Trophoblast cell (in vitro differentiated cells and primary cell): Measurements from ENCODE around the gene SLC35E2B.

ENCODE experiments used
- DNase-seq, 2 donors: peaks; one replicate each; pipeline ENCODE4 v3.0.0-alpha.2; 2016
- H2AFZ ChIP-seq: 2 replicates; pipeline ENCODE4 v1.6.1; 2013; ENCODE audit warnings: low read length, moderate library complexity, mild to moderate bottlenecking; ENCODE audit not compliant: insufficient read depth, poor library complexity
- H2AK5ac ChIP-seq: 2 replicates; pipeline ENCODE4 v1.6.1; 2013; ENCODE audit warnings: mild to moderate bottlenecking, low read length
- H2BK120ac ChIP-seq: 2 replicates; pipeline ENCODE4 v1.6.1; 2013; ENCODE audit warnings: low read length, mild to moderate bottlenecking, moderate library complexity; ENCODE audit not compliant: insufficient read depth, poor library complexity
- H2BK12ac ChIP-seq: 2 replicates; pipeline ENCODE4 v1.6.1; 2013; ENCODE audit warnings: mild to moderate bottlenecking, low read length, moderate library complexity
- H2BK5ac ChIP-seq: 2 replicates; pipeline ENCODE4 v1.6.1; 2013; ENCODE audit warnings: low read length, low read depth, moderate library complexity, mild to moderate bottlenecking; ENCODE audit not compliant: poor library complexity
- H3K14ac ChIP-seq: 2 replicates; pipeline ENCODE4 v1.6.1; 2013; ENCODE audit warnings: mild to moderate bottlenecking, low read length
- H3K18ac ChIP-seq: 2 replicates; pipeline ENCODE4 v1.6.1; 2013; ENCODE audit warnings: mild to moderate bottlenecking, low read length
- H3K23ac ChIP-seq: 2 replicates; pipeline ENCODE4 v1.6.1; 2013; ENCODE audit warnings: low read length
- H3K27ac ChIP-seq: 2 replicates; pipeline ENCODE4 v1.5.1; 2013; ENCODE audit warnings: low read depth, mild to moderate bottlenecking, inconsistent platforms, low read length, moderate library complexity
- H3K27me3 ChIP-seq: 2 replicates; pipeline ENCODE4 v1.6.1; 2013; ENCODE audit warnings: inconsistent platforms, mild to moderate bottlenecking, low read length, moderate library complexity; ENCODE audit not compliant: insufficient read depth
- H3K36me3 ChIP-seq, 2 experiments: 1 replicate in 1 of 2; 2 replicates in 1 of 2; pipeline ENCODE4 v1.6.1; 2013; ENCODE audit warnings: low read length in 2 of 2, mild to moderate bottlenecking in 2 of 2, moderate library complexity in 1 of 2; ENCODE audit not compliant: insufficient read depth in 2 of 2, control insufficient read depth in 1 of 2
- H3K4ac ChIP-seq: 2 replicates; pipeline ENCODE4 v1.6.1; 2013; ENCODE audit warnings: low read depth, mild to moderate bottlenecking, low read length, moderate library complexity
- H3K4me1 ChIP-seq, 2 experiments: 1 replicate in 1 of 2; 2 replicates in 1 of 2; pipeline ENCODE4 v1.6.1; 2013; ENCODE audit warnings: low read length in 2 of 2, mild to moderate bottlenecking in 2 of 2, moderate library complexity in 1 of 2; ENCODE audit not compliant: insufficient read depth in 2 of 2, control insufficient read depth in 1 of 2
- H3K4me2 ChIP-seq: 2 replicates; pipeline ENCODE4 v1.6.1; 2013; ENCODE audit warnings: inconsistent platforms, mild to moderate bottlenecking, low read length, moderate library complexity
- H3K4me3 ChIP-seq: 2 replicates; pipeline ENCODE4 v1.5.1; 2013; ENCODE audit warnings: mild to moderate bottlenecking, low read depth, low read length, inconsistent platforms
- H3K79me1 ChIP-seq: one replicate; pipeline ENCODE4 v1.6.1; 2013; ENCODE audit warnings: low read length
- H3K79me2 ChIP-seq: 2 replicates; pipeline ENCODE4 v1.6.1; 2013; ENCODE audit warnings: low read length, mild to moderate bottlenecking; ENCODE audit not compliant: control insufficient read depth, insufficient read depth, poor library complexity
- H3K9ac ChIP-seq: 2 replicates; pipeline ENCODE4 v1.6.1; 2013; ENCODE audit warnings: mild to moderate bottlenecking, low read length
- H3K9me3 ChIP-seq: 2 replicates; pipeline ENCODE4 v1.6.1; 2013; ENCODE audit warnings: low read depth, mild to moderate bottlenecking, control low read depth, inconsistent platforms, low read length; ENCODE audit not compliant: insufficient read depth
- H4K12ac ChIP-seq: 2 replicates; pipeline ENCODE4 v1.6.1; 2013; ENCODE audit warnings: low read depth, mild to moderate bottlenecking, low read length, moderate library complexity
- H4K8ac ChIP-seq: 2 replicates; pipeline ENCODE4 v1.6.1; 2013; ENCODE audit warnings: low read depth, mild to moderate bottlenecking, low read length, moderate library complexity
- H4K91ac ChIP-seq: one replicate; pipeline ENCODE4 v1.6.1; 2013; ENCODE audit warnings: low read depth, mild to moderate bottlenecking, low read length, moderate library complexity
- WGBS: extraction: QIAGEN DNeasy Blood & Tissue Kit; methylation state at CpG from one replicate; pipeline ENCODE4 v1.1.7; 2013; ENCODE audit warnings: missing lambda C conversion rate; ENCODE audit not compliant: insufficient read length, insufficient coverage; ENCODE audit errors: extremely low coverage; 5-methylcytosine and 5-hydroxymethylcytosine counted together

Gene SLC35E2B

DNA sequence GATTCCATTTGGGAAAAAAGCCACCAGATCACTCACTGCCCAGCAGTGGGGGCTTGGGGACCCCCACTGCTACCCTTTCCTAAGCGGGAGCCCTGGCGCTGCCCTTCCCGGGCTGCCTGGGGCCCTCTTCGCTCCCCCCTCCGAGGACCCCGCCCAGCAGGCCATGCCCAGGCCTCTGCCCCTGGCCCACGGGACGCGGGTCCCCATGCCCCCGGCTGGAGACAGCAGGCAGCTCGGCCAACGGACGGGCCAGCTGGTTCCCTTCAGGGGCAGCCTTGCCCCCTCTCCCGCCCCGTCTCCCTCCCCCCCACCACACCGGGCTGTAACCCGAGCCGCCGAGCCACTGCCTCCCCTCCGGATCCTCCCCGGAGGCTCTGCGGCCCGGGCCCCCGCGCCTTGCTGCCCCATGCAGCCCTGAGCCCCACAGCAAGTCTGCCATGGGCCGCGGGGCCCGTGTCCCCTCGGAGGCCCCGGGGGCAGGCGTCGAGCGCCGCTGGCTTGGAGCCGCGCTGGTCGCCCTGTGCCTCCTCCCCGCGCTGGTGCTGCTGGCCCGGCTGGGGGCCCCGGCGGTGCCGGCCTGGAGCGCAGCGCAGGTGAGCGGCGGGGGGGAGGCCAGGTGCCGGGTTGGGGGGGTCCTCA, 60.7 kb downstream of the SLC35E2B start, which contains the start of gene MMP23B:
TSS of gene MMP23B (plus strand) at position 392 of the 639 bp plus-strand sequence. CDS start at position 438, 46 bp downstream.
- no peak within 1 kb of the TSS for H2BK120ac ChIP-seq
- WGBS = no CpG with 5 or more reads among the region's 48 CpGs
- H3K9me3 ChIP-seq = peaks cover 10% of the 10 kb centered on the region
- H3K14ac ChIP-seq = peak within 1 kb of the TSS; percentile 44
- no peak within 1 kb of the TSS for H2BK12ac ChIP-seq
- H3K4me3 ChIP-seq = peak within 1 kb of the TSS; percentile 59
- H2AK5ac ChIP-seq = no peak within 1 kb of the TSS
- no peak within 1 kb of the TSS for H2BK5ac ChIP-seq
- peak within 1 kb of the TSS; percentile 56 for H3K4me2 ChIP-seq
- H4K91ac ChIP-seq = peak within 1 kb of the TSS; percentile 70
- no peak within 1 kb of the TSS for H3K18ac ChIP-seq
- H3K27me3 ChIP-seq = peaks cover 26% of the 10 kb centered on the region
- H4K8ac ChIP-seq = peak within 1 kb of the TSS; percentile 62
- no peak within 1 kb of the TSS for H3K27ac ChIP-seq
- H3K79me1 ChIP-seq = peaks cover 4% of the 10 kb centered on the region
- no peak within 1 kb of the TSS for H4K12ac ChIP-seq
- no peak within 1 kb of the TSS for H3K23ac ChIP-seq
- peak within 1 kb of the TSS; percentile 17 for H2AFZ ChIP-seq
- DNase-seq = no peak
- peaks cover 4 to 14% of the 10 kb centered on the region in 2 experiments for H3K4me1 ChIP-seq
- H3K79me2 ChIP-seq = no peaks in the 10 kb centered on the region
- no peak within 1 kb of the TSS for H3K9ac ChIP-seq
- H3K36me3 ChIP-seq = peaks cover 20 to 27% of the 10 kb centered on the region in 2 experiments
- peak within 1 kb of the TSS; percentile 65 for H3K4ac ChIP-seq

- H2BK12ac ChIP-seq = no peak overlapping the region
- no peak overlapping the region for H2BK120ac ChIP-seq
- H3K4ac ChIP-seq = no peak overlapping the region
- no peak overlapping the region for H3K9ac ChIP-seq
- peaks cover 10% of the 10 kb centered on the region for H3K9me3 ChIP-seq
- no peak overlapping the region for H3K18ac ChIP-seq
- peaks cover 26% of the 10 kb centered on the region for H3K27me3 ChIP-seq
- peaks cover 4 to 14% of the 10 kb centered on the region in 2 experiments for H3K4me1 ChIP-seq
- no CpG with 5 or more reads among the region's 79 CpGs for WGBS
- no peak overlapping the region for H2BK5ac ChIP-seq
- H3K79me2 ChIP-seq = no peaks in the 10 kb centered on the region
- no peak overlapping the region for H4K12ac ChIP-seq
- H3K4me3 ChIP-seq = no peak overlapping the region
- peaks cover 4% of the 10 kb centered on the region for H3K79me1 ChIP-seq
- H3K36me3 ChIP-seq = peaks cover 16 to 22% of the 10 kb centered on the region in 2 experiments
- H2AFZ ChIP-seq = no peak overlapping the region
- DNase-seq = no peak
- H4K91ac ChIP-seq = peak overlapping the region; percentile 70
- no peak overlapping the region for H4K8ac ChIP-seq
- H3K4me2 ChIP-seq = peak overlapping the region; percentile 56
- H3K27ac ChIP-seq = no peak overlapping the region
- no peak overlapping the region for H3K23ac ChIP-seq
- no peak overlapping the region for H2AK5ac ChIP-seq
- no peak overlapping the region for H3K14ac ChIP-seq
These were observed 61.4 kb downstream of the SLC35E2B start for GRCh38 chr1:1630965-1631781.

GRCh38 chr1:1630191-1630964, 62.2 kb downstream of the SLC35E2B start:
- H4K91ac ChIP-seq = no peak overlapping the region
- peaks cover 4 to 14% of the 10 kb centered on the region in 2 experiments for H3K4me1 ChIP-seq
- H3K23ac ChIP-seq = no peak overlapping the region
- no peak overlapping the region for H3K4me3 ChIP-seq
- no peak overlapping the region for H3K9ac ChIP-seq
- peaks cover 4% of the 10 kb centered on the region for H3K79me1 ChIP-seq
- H3K27me3 ChIP-seq = peaks cover 26% of the 10 kb centered on the region
- H3K79me2 ChIP-seq = no peaks in the 10 kb centered on the region
- no peak overlapping the region for H2AFZ ChIP-seq
- DNase-seq = peak; percentile 84 to 87
- no peak overlapping the region for H2BK12ac ChIP-seq
- H3K9me3 ChIP-seq = peaks cover 10% of the 10 kb centered on the region
- H3K36me3 ChIP-seq = peaks cover 16 to 22% of the 10 kb centered on the region in 2 experiments
- H2BK5ac ChIP-seq = no peak overlapping the region
- H3K27ac ChIP-seq = no peak overlapping the region
- no peak overlapping the region for H2AK5ac ChIP-seq
- H2BK120ac ChIP-seq = no peak overlapping the region
- no CpG with 5 or more reads among the region's 81 CpGs for whole genome bisulfite sequencing
- no peak overlapping the region for H4K12ac ChIP-seq
- no peak overlapping the region for H3K4me2 ChIP-seq
- no peak overlapping the region for H3K18ac ChIP-seq
- H4K8ac ChIP-seq = no peak overlapping the region
- no peak overlapping the region for H3K14ac ChIP-seq
- no peak overlapping the region for H3K4ac ChIP-seq

DNA sequence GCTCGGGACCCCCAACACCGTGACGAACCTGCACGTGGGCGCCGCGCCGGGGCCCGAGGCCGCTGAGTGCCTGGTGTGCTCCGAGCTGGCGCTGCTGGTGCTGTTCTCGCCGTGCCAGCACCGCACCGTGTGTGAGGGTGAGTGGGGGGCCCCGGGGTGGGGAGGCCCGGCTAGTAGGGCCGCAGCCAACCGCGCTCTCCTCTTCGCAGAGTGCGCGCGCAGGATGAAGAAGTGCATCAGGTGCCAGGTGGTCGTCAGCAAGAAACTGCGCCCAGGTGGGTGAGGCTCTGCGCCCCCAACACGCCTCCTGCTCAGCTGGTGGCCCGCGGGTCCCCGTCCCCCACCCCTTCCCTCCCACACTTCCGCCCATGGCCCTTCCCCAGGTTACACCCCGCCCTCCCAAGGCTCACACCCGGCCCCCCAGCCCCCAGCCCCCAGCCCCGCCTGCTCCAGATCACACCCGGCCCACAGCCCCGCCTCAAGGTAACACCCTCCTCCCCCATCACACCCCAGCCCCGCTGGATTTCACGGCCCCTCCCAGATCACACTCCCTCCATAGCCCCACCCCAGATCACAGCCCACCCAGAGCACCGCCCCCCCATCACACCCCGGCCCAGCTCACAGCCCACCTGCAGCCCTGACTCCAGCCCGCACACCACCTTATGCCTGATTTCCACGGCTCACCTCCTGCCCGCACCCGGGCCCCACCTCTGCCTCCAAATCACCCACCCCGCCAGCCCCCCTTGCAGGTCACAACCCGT, 63.0 kb downstream of the SLC35E2B start:
- WGBS = no CpG with 5 or more reads among the region's 48 CpGs
- H2BK120ac ChIP-seq = no peak overlapping the region
- no peak overlapping the region for H3K23ac ChIP-seq
- H2BK5ac ChIP-seq = no peak overlapping the region
- no peak overlapping the region for H3K4ac ChIP-seq
- no peak overlapping the region for H2AK5ac ChIP-seq
- H4K91ac ChIP-seq = no peak overlapping the region
- H4K12ac ChIP-seq = no peak overlapping the region
- no peak overlapping the region for H2AFZ ChIP-seq
- DNase-seq = no peak
- H3K79me2 ChIP-seq = no peaks in the 10 kb centered on the region
- H3K79me1 ChIP-seq = peaks cover 4% of the 10 kb centered on the region
- no peak overlapping the region for H3K9ac ChIP-seq
- H3K4me2 ChIP-seq = no peak overlapping the region
- H3K27ac ChIP-seq = no peak overlapping the region
- H3K18ac ChIP-seq = no peak overlapping the region
- peak overlapping the region; percentile 14 for H3K4me3 ChIP-seq
- H3K27me3 ChIP-seq = peaks cover 26% of the 10 kb centered on the region
- peaks cover 16 to 28% of the 10 kb centered on the region in 2 experiments for H3K36me3 ChIP-seq
- H3K14ac ChIP-seq = no peak overlapping the region
- H3K9me3 ChIP-seq = peaks cover 10% of the 10 kb centered on the region
- H4K8ac ChIP-seq = no peak overlapping the region
- no peak overlapping the region for H2BK12ac ChIP-seq
- peaks cover 4 to 14% of the 10 kb centered on the region in 2 experiments for H3K4me1 ChIP-seq
